ENCODE results near the gene ST8SIA6. TPM values are rescaled to one million over a fixed set of nuclear protein-coding genes. Genes with fewer than 3 reads are reported as not detected.
A peak's percentile ranks its signal among the peaks of the same experiment; 100 is the strongest.

ST8SIA6 gene
- total RNA-seq, 1 donor from 2014 or later, result 0.53 TPM

DNA sequence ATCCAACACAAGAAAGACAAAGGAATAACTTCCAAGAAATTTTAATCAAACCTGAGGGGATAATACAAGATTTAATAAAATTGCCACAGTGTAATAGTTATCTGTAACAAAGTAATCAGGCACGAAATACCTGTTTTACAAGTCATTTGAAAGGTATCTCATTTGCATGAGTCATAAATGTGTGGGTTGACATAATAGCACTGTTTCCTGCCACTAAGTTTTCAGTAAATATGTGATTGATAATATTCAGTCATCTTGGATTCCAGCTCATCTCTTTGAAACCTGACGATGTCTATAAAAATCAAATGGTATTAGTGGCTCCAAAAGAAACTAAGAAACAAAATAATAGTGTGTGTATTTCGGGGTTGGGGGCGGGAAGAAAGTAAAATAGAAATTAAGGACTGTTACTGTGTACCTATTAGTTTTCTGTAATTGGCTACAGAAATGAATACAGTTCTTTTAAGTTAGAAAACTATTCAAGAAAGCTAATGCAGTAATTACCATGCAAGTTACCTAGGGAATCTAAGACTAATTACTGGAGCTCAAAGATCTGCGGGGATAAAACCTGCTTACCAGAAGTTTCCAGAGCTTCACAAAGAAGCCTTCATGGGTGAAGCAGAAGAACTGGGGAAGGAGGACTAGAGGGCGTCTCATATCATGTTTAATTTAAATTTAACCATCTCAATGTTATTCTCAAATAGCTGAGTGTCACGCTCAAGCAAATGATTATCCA, 100.7 kb downstream of the ST8SIA6 start:
- TF ChIP-seq, protein P1, sequence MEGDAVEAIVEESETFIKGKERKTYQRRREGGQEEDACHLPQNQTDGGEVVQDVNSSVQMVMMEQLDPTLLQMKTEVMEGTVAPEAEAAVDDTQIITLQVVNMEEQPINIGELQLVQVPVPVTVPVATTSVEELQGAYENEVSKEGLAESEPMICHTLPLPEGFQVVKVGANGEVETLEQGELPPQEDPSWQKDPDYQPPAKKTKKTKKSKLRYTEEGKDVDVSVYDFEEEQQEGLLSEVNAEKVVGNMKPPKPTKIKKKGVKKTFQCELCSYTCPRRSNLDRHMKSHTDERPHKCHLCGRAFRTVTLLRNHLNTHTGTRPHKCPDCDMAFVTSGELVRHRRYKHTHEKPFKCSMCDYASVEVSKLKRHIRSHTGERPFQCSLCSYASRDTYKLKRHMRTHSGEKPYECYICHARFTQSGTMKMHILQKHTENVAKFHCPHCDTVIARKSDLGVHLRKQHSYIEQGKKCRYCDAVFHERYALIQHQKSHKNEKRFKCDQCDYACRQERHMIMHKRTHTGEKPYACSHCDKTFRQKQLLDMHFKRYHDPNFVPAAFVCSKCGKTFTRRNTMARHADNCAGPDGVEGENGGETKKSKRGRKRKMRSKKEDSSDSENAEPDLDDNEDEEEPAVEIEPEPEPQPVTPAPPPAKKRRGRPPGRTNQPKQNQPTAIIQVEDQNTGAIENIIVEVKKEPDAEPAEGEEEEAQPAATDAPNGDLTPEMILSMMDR (IDR thresholded peaks at IDR 0.05; ENCODE audit: insufficient read depth, low read length, severe bottlenecking), result no peak
- H3K4me3 ChIP-seq (ENCODE audit: low read depth, low read length), result no peak overlapping the region

GRCh38 chr10:17352583-17352982, 101.8 kb downstream of the ST8SIA6 start:
- no peaks in the 10 kb centered on the region for H3K36me3 ChIP-seq (ENCODE audit: control insufficient read depth, insufficient read depth, low read length)
- H3K4me3 ChIP-seq (ENCODE audit: low read depth, low read length), result no peak overlapping the region
- TF ChIP-seq, protein P1 (IDR thresholded peaks at IDR 0.05; ENCODE audit: insufficient read depth, low read length, severe bottlenecking), result no peak
- H3K27me3 ChIP-seq (ENCODE audit: control insufficient read depth, insufficient read depth, low read length), result no peaks in the 10 kb centered on the region
- DNase-seq (ENCODE audit: low read depth) (no peak), FAIRE-seq (no peak)

More for the DNA sequence above, 100.7 kb downstream of the ST8SIA6 start:
- H3K27me3 ChIP-seq (ENCODE audit: control insufficient read depth, insufficient read depth, low read length), result no peaks in the 10 kb centered on the region
- FAIRE-seq (no peak), DNase-seq (ENCODE audit: low read depth) (peak; percentile 96)
- H3K36me3 ChIP-seq (ENCODE audit: control insufficient read depth, insufficient read depth, low read length), result no peaks in the 10 kb centered on the region

DNA sequence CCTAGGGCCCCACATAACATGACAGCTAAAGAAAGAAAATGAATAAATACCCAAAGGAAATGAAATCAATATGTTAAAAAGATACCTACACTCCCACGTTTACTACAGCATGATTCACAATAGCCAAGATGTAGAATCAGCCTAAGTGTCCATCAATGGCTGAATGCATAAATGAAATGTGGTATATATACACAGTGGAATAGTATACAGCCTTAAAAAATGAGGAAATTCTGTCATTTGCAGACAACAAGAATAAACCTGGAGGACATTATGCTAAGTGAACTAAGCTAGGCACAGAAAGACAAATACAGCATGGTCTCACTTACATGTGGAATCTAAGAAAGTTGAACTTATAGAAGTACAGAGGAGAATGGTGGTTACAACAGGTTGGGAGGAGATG, 102.9 kb downstream of the ST8SIA6 start:
- Histone ChIP-seq H3K4me3 (ENCODE audit: low read depth, low read length) (no peak overlapping the region), H3K36me3 (ENCODE audit: control insufficient read depth, insufficient read depth, low read length) (no peaks in the 10 kb centered on the region), H3K27me3 (ENCODE audit: control insufficient read depth, insufficient read depth, low read length) (no peaks in the 10 kb centered on the region)
- DNase-seq (ENCODE audit: low read depth) (no peak), FAIRE-seq (no peak)
- TF ChIP-seq, protein P1 (IDR thresholded peaks at IDR 0.05; ENCODE audit: insufficient read depth, low read length, severe bottlenecking), result no peak

- Histone ChIP-seq H3K4me3 (ENCODE audit: low read depth, low read length) (no peak overlapping the region), H3K27me3 (ENCODE audit: control insufficient read depth, insufficient read depth, low read length) (no peaks in the 10 kb centered on the region), H3K36me3 (ENCODE audit: control insufficient read depth, insufficient read depth, low read length) (no peaks in the 10 kb centered on the region)
- FAIRE-seq (no peak), DNase-seq (ENCODE audit: low read depth) (peak; percentile 84)
- TF ChIP-seq, protein P1 (IDR thresholded peaks at IDR 0.05; ENCODE audit: insufficient read depth, low read length, severe bottlenecking), result no peak
Measured at GRCh38 chr10:17349717-17350116, 104.7 kb downstream of the ST8SIA6 start.

DNA sequence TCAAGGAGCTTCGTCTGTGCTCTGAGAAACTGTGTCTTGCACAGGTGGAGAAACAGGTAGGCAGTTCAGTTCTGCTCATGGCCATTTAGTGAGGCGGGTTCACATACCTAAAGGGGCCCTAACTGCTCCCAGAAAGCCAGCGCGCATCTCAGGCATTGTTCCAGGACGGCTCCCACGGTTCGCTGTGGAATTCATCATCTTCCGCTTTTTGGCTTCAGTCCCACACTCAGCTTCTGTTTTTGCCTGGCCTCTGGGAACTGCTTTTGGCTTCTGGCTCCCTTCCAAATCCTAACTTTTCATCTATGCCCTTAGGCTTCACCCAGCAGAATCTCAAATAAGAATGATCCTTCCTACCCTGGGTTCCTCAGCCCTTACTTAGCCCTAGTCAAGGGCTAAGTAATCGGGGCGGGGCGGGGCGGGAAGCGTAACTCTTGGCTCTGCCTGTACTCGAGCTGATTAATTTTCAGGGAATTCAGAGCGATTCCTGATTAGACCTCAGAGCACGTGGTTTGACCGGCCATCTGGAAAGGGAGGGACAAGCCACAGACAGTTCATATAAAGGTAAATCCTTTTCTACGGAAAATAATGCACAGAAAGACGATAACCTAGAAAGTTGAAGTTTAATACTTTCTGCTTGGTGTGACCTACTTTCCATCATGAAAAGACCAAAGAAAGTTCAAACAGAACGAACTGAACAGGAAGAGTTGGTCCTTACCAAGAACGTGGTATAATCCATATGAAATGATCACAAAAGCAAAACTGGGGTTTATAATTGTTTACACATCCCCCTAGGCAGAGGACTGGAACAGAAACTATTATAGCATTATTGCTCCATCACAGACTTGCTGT, 105.7 kb downstream of the ST8SIA6 start:
- H3K4me3 ChIP-seq (ENCODE audit: low read depth, low read length), result no peak overlapping the region
- peak; percentile 92 for DNase-seq (ENCODE audit: low read depth)
- no peaks in the 10 kb centered on the region for H3K27me3 ChIP-seq (ENCODE audit: control insufficient read depth, insufficient read depth, low read length)
- TF ChIP-seq, protein P1 (IDR thresholded peaks at IDR 0.05; ENCODE audit: insufficient read depth, low read length, severe bottlenecking), result no peak
- FAIRE-seq, result peak; percentile 75
- H3K36me3 ChIP-seq (ENCODE audit: control insufficient read depth, insufficient read depth, low read length), result no peaks in the 10 kb centered on the region

Measured in bronchial epithelial cell (primary cell).